BLaER1 (cell line): ENCODE measurements around the gene RWDD3.

Experiments
- H3K27ac ChIP-seq: shearing (Covaris generic); formaldehyde crosslinking; 2 replicates; pipeline ENCODE4 v1.8.1; 2022
- H3K27me3 ChIP-seq: shearing (Covaris generic); formaldehyde crosslinking; 2 replicates; pipeline ENCODE4 v1.8.1; 2022
- H3K36me3 ChIP-seq: shearing (Covaris generic); formaldehyde crosslinking; 2 replicates; pipeline ENCODE4 v1.8.1; 2022
- H3K4me1 ChIP-seq: shearing (Covaris generic); formaldehyde crosslinking; 2 replicates; pipeline ENCODE4 v1.8.1; 2022
- H3K4me2 ChIP-seq: shearing (Covaris generic); formaldehyde crosslinking; 2 replicates; pipeline ENCODE4 v1.8.1; 2022
- H3K4me3 ChIP-seq: shearing (Covaris generic); formaldehyde crosslinking; 2 replicates; pipeline ENCODE4 v1.8.1; 2022
- H3K9ac ChIP-seq: shearing (Covaris generic); formaldehyde crosslinking; 2 replicates; pipeline ENCODE4 v1.8.1; 2022
- H3K9me3 ChIP-seq: shearing (Covaris generic); formaldehyde crosslinking; 2 replicates; pipeline ENCODE4 v1.8.1; 2022
- H4K20me1 ChIP-seq: shearing (Covaris generic); formaldehyde crosslinking; 2 replicates; pipeline ENCODE4 v1.8.1; 2022
- Cebpa-rat ChIP-seq: shearing (Covaris generic); IDR thresholded peaks from 2 replicates; pipeline ENCODE4 v1.8.1; 2022

RWDD3 gene

GRCh38 chr1:95208876-95209275 lies 25.1 kb upstream of the RWDD3 start:
- Histone ChIP-seq H3K4me3 (no peak overlapping the region), H4K20me1 (no peaks in the 10 kb centered on the region), H3K36me3 (no peaks in the 10 kb centered on the region), H3K9ac (no peak overlapping the region), H3K4me1 (no peaks in the 10 kb centered on the region), H3K4me2 (no peak overlapping the region), H3K9me3 (no peaks in the 10 kb centered on the region), H3K27me3 (no peaks in the 10 kb centered on the region), H3K27ac (no peak overlapping the region)
- TF ChIP-seq Cebpa-rat: no peak

- Histone ChIP-seq H3K36me3 (no peaks in the 10 kb centered on the region), H3K27ac (no peak overlapping the region)
- TF ChIP-seq Cebpa-rat: no peak
Observed at GRCh38 chr1:95209291-95209690, 24.7 kb upstream of the RWDD3 start.

GRCh38 chr1:95216292-95216990 lies 17.6 kb upstream of the RWDD3 start:
- no peaks in the 10 kb centered on the region for H3K9me3 ChIP-seq
- no peak overlapping the region for H3K4me3 ChIP-seq
- no peaks in the 10 kb centered on the region for H3K4me1 ChIP-seq
- no peak overlapping the region for H3K9ac ChIP-seq
- H4K20me1 ChIP-seq: no peaks in the 10 kb centered on the region
- H3K27me3 ChIP-seq: no peaks in the 10 kb centered on the region
- no peak overlapping the region for H3K27ac ChIP-seq
- H3K36me3 ChIP-seq: no peaks in the 10 kb centered on the region
- H3K4me2 ChIP-seq: no peak overlapping the region
- no peak for TF ChIP-seq Cebpa-rat

More at GRCh38 chr1:95209291-95209690, 24.7 kb upstream of the RWDD3 start:
- Histone ChIP-seq H3K4me1 (no peaks in the 10 kb centered on the region), H4K20me1 (no peaks in the 10 kb centered on the region), H3K9ac (no peak overlapping the region), H3K9me3 (no peaks in the 10 kb centered on the region), H3K4me3 (no peak overlapping the region), H3K27me3 (no peaks in the 10 kb centered on the region), H3K4me2 (no peak overlapping the region)

GRCh38 chr1:95217371-95217770 lies 16.6 kb upstream of the RWDD3 start:
- H3K4me1 ChIP-seq: no peaks in the 10 kb centered on the region
- no peaks in the 10 kb centered on the region for H4K20me1 ChIP-seq
- H3K27me3 ChIP-seq: no peaks in the 10 kb centered on the region
- H3K36me3 ChIP-seq: no peaks in the 10 kb centered on the region
- TF ChIP-seq Cebpa-rat: no peak
- no peak overlapping the region for H3K9ac ChIP-seq
- H3K4me3 ChIP-seq: no peak overlapping the region
- H3K4me2 ChIP-seq: no peak overlapping the region
- H3K9me3 ChIP-seq: no peaks in the 10 kb centered on the region
- H3K27ac ChIP-seq: no peak overlapping the region

- Histone ChIP-seq H3K9ac (no peak overlapping the region), H3K27me3 (no peaks in the 10 kb centered on the region), H3K9me3 (no peaks in the 10 kb centered on the region), H3K4me3 (no peak overlapping the region), H3K36me3 (no peaks in the 10 kb centered on the region), H3K27ac (no peak overlapping the region), H3K4me1 (no peaks in the 10 kb centered on the region), H4K20me1 (no peaks in the 10 kb centered on the region), H3K4me2 (no peak overlapping the region)
- TF ChIP-seq Cebpa-rat: no peak
Observed at GRCh38 chr1:95219407-95219806, 14.6 kb upstream of the RWDD3 start.

- Histone ChIP-seq H3K36me3 (no peaks in the 10 kb centered on the region), H3K4me2 (no peak overlapping the region), H3K9me3 (no peaks in the 10 kb centered on the region), H4K20me1 (no peaks in the 10 kb centered on the region), H3K9ac (no peak overlapping the region), H3K27ac (no peak overlapping the region), H3K27me3 (no peaks in the 10 kb centered on the region), H3K4me3 (no peak overlapping the region), H3K4me1 (no peaks in the 10 kb centered on the region)
- TF ChIP-seq Cebpa-rat: no peak
Observed at GRCh38 chr1:95221306-95221705, 12.7 kb upstream of the RWDD3 start.

GRCh38 chr1:95222629-95223028 lies 11.4 kb upstream of the RWDD3 start:
- Histone ChIP-seq H3K4me2 (no peak overlapping the region), H3K27ac (no peak overlapping the region), H3K36me3 (no peaks in the 10 kb centered on the region), H3K9me3 (no peaks in the 10 kb centered on the region), H3K4me1 (no peaks in the 10 kb centered on the region), H3K4me3 (no peak overlapping the region), H3K27me3 (no peaks in the 10 kb centered on the region), H4K20me1 (no peaks in the 10 kb centered on the region), H3K9ac (no peak overlapping the region)
- TF ChIP-seq Cebpa-rat: no peak

GRCh38 chr1:95223110-95223509 lies 10.9 kb upstream of the RWDD3 start:
- H4K20me1 ChIP-seq: no peaks in the 10 kb centered on the region
- TF ChIP-seq Cebpa-rat: no peak

GRCh38 chr1:95226781-95227660 lies 7.0 kb upstream of the RWDD3 start:
- TF ChIP-seq Cebpa-rat: no peak
- Histone ChIP-seq H3K4me3 (no peak overlapping the region), H3K36me3 (no peaks in the 10 kb centered on the region), H3K4me1 (no peaks in the 10 kb centered on the region), H3K27me3 (no peaks in the 10 kb centered on the region), H3K4me2 (no peak overlapping the region), H3K27ac (no peak overlapping the region), H3K9me3 (no peaks in the 10 kb centered on the region), H3K9ac (no peak overlapping the region), H4K20me1 (no peaks in the 10 kb centered on the region)

More at GRCh38 chr1:95223110-95223509, 10.9 kb upstream of the RWDD3 start:
- Histone ChIP-seq H3K27me3 (no peaks in the 10 kb centered on the region), H3K4me1 (no peaks in the 10 kb centered on the region), H3K36me3 (no peaks in the 10 kb centered on the region), H3K9me3 (no peaks in the 10 kb centered on the region), H3K4me3 (no peak overlapping the region), H3K4me2 (no peak overlapping the region), H3K27ac (no peak overlapping the region), H3K9ac (no peak overlapping the region)

- no peaks in the 10 kb centered on the region for H4K20me1 ChIP-seq
- no peak overlapping the region for H3K4me2 ChIP-seq
- H3K9ac ChIP-seq: no peak overlapping the region
- H3K36me3 ChIP-seq: no peaks in the 10 kb centered on the region
- no peak overlapping the region for H3K4me3 ChIP-seq
- peaks cover 6% of the 10 kb centered on the region; the same call in 1 of the 2 replicates for H3K4me1 ChIP-seq
- TF ChIP-seq Cebpa-rat: no peak
- H3K27me3 ChIP-seq: no peaks in the 10 kb centered on the region
- no peak overlapping the region for H3K27ac ChIP-seq
- no peaks in the 10 kb centered on the region for H3K9me3 ChIP-seq
Observed at GRCh38 chr1:95229037-95229436, 5.0 kb upstream of the RWDD3 start.
